HG03175 (cell line): ENCODE data around the gene FADS3.

Source experiments
- ATAC-seq: cut with Tn5 transposase; IDR thresholded peaks from one replicate; pipeline ENCODE4 v1.9.1; 2021; ENCODE audit warnings: mild to moderate bottlenecking, moderate library complexity; ENCODE audit not compliant: unreplicated experiment

FADS3 gene

GRCh38 chr11:61900251-61900650 is 8.9 kb upstream of the FADS3 start:
- ATAC-seq, result no peak

- ATAC-seq, result peak; percentile 75
Measured at GRCh38 chr11:61899146-61899841, 7.9 kb upstream of the FADS3 start.

GRCh38 chr11:61898247-61898582 is 6.9 kb upstream of the FADS3 start:
- no peak for ATAC-seq

GRCh38 chr11:61897387-61898246 is 6.3 kb upstream of the FADS3 start:
- ATAC-seq, result no peak

- ATAC-seq, result no peak
Measured at GRCh38 chr11:61896665-61897386, 5.5 kb upstream of the FADS3 start.

- no peak for ATAC-seq
Measured at GRCh38 chr11:61895718-61896059, 4.3 kb upstream of the FADS3 start.

GRCh38 chr11:61895046-61895717 is 3.8 kb upstream of the FADS3 start:
- no peak for ATAC-seq

- no peak for ATAC-seq
Measured at GRCh38 chr11:61893981-61894380, 2.6 kb upstream of the FADS3 start.

- peak; percentile 38 for ATAC-seq
Measured at GRCh38 chr11:61892085-61892370, 683 bp upstream of the FADS3 start.

- ATAC-seq, result peak; percentile 13
Measured at GRCh38 chr11:61890529-61891330, 615 bp downstream of the FADS3 start.

- no peak for ATAC-seq
Measured at GRCh38 chr11:61889831-61890230, 1.5 kb downstream of the FADS3 start.

- no peak for ATAC-seq
Measured at GRCh38 chr11:61888590-61888989, 2.8 kb downstream of the FADS3 start.

GRCh38 chr11:61887839-61888494 is 3.4 kb downstream of the FADS3 start:
- no peak for ATAC-seq

- ATAC-seq, result no peak
Measured at GRCh38 chr11:61886643-61887042, 4.7 kb downstream of the FADS3 start.

GRCh38 chr11:61885784-61886580 is 5.4 kb downstream of the FADS3 start:
- ATAC-seq, result no peak

GRCh38 chr11:61885166-61885778 is 6.1 kb downstream of the FADS3 start:
- no peak for ATAC-seq

- no peak for ATAC-seq
Measured at GRCh38 chr11:61883947-61884346, 7.4 kb downstream of the FADS3 start.

GRCh38 chr11:61883327-61883726 is 8.0 kb downstream of the FADS3 start:
- ATAC-seq, result no peak

- ATAC-seq, result no peak
Measured at GRCh38 chr11:61882879-61883278, 8.5 kb downstream of the FADS3 start.
